HG02870 (cell line): ENCODE data around the gene PLEKHS1.
"Not testable (repeated sequence)": the region's sequence is repeated elsewhere in the genome, so short reads cannot be mapped to it uniquely, and the experiment has no call there.

Source experiments
- ATAC-seq: cut with Tn5 transposase; IDR thresholded peaks from one replicate; pipeline ENCODE4 v1.9.1; 2021; ENCODE audit warnings: mild to moderate bottlenecking, moderate library complexity; ENCODE audit not compliant: unreplicated experiment

The PLEKHS1 gene

DNA sequence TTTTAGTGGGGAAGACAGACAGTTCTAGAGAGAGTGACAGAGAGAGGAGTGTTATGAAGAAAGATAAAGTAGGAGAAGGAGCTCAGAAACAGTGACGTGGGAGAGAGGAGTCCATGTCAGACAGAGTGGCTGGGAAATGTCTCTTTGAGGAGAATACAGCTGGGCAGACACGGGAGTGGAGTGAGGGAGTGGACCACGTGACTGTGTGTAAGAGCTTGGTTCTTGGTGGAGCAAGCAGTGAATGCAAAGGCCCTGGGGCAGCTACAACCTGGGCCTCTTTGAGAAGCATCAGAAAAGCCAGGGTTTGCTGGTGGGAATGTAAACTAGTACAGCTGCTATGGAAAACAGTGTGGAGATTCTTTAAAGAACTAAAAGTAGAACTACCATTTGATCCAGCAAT is 11.9 kb upstream of the PLEKHS1 start:
- no peak for ATAC-seq

DNA sequence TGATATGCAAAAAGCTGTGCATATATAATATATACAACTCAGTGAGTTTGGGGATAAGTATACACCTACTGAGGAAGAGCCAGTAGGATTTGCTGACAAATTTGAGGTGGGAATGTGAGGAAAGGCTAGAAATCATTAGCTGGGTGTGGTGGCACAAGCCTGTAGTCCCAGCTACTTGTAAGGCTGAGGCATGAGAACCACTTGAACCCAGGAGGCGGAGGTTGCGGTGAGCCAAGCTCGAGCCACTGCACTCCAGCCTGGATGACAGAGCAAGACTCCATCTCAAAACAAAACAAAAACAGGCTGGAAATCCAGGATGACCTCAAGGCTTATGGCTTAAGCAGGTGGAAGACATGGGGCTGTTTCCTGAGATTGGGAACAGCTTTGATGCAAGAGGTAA is 10.6 kb upstream of the PLEKHS1 start:
- ATAC-seq: no peak

DNA sequence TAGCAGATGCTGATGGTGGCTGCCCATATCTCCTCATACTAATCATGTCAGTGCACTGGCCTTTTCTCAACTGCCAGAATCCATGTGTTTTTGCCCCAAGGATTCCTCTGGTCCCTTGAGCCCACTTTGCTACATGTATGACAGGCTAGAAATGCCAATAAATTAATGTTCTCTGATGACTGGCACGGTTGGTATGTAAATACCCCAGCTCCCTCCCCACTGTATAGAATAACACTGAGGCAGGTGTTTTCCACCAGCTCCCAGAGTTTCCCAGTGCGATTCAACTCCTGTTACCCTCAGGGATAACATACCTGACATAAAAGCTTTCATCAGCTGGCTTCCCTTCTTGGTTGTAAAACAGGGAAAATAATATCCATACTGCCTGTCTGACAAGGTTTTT is 9.0 kb upstream of the PLEKHS1 start:
- no peak for ATAC-seq

DNA sequence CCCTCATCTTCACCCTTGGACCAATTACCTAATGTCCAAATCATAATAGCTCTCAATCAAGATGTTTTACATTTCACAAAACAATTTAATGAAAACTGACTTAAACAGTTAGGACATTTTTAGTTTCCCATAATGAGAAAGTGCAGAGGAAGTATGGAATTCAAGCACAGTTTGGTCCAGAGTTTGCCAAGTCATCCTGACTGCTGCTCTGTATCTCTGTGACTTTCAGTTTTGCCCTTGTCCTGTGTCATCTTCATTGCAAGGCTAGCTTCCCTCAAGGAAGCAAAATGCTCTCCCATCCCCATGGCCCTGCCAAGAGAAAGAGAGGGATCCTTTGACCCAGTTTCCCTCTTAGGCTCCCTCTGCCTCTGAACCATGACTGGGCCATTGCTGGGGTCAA is 7.9 kb upstream of the PLEKHS1 start:
- ATAC-seq: no peak

DNA sequence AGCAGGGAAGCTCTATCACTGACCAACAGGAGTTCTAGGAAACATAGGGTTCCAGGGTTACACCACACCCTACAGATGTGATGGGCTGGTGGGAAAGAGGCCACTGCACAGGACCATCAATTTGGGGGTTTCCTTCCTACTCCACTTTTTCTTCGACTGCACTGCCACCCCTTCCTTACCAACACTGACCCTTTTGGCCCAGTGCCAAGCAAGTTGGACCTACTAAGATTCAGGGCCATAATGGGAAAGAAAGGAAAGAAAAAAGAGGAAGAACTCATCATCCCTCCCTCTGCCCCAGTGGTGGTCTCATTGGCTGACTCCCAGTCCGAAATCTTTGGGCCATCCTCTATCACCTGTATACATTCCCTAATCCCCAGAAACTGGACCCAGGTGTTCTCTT is 6.1 kb upstream of the PLEKHS1 start:
- no peak for ATAC-seq

DNA sequence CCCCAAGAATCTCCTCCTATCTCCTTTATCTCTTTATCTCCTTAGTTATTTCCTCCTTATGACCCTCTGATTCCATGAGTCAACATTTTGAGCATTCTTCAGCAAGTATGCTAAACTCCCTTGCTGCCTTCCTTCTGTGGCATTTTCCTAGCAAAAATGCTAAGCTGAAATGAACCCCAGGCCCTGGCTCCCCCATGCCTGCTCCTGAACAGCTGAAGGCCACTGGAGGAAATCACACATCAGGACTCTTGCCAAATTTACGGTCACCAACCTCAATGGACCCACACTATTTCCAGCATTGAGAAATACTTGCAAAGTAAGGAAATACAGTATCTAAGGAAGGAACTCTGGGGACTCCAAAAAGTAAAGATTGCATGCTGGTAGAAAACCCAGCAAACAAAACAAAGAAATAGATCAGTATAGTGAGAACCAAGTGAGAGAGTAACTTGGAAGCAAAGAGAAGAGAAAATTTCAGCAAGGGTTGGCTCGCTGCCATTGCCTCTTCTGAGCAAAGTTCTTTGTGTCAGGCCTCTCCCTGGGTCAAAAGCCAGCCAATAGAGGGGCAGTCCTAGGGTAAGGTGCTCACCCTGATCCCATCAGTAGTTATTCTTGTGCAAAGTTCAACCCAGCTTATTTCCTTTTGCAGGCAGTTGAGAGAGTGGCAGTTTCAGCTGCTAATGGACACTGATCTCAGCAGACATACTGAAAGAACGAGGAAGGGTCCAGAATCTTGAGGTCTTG is 5.1 kb upstream of the PLEKHS1 start:
- ATAC-seq: no peak

DNA sequence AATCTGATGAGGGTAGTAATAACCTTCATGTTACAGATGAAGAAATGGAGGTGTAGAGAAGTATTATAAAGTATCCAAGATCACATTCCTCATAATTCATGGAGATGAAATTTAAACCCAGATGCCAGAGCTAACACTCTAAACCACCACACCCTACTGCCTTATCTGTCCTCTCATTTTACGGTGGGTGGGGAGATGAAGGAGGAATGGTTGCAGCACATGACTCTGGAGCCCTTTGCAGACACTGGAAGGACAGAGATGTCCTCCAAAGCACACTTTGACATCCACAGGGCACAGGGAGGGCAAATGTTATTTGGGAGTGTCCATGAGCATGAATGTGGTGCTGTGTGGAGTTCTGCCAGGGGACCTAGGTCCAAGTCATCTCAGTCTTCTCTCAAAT is 1.1 kb downstream of the PLEKHS1 start:
- no peak for ATAC-seq

DNA sequence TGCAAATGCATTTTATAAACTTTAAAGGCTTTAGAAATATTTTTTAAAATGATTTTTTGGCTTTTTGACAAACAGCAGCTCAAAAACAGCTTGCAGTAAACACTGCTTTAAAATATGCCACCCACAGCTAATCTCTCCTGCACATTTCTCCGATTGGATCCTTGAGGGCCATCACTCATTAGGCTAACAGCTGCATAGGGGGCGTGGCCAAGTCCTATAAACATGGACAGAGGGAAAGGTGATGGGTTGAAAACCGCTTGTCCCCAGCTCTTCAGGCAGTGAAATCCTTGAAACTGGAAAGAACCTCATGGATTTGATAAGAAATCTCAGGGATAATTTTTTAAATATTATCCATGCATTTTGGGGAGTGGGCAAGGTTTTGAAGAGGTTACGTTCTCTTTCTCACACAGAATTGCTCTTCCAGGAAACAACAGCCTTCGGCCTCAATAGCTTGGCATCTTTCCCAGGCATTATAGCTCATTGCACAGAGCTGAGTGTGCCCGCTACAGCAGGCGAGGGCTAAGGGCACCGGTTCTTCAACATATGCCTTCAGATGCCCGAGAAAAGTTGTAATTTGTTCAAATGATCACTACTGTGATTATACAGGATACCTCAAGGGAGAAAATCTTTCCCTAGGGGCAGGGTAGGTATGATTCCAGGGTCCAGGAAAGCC is 1.7 kb downstream of the PLEKHS1 start:
- no peak for ATAC-seq

DNA sequence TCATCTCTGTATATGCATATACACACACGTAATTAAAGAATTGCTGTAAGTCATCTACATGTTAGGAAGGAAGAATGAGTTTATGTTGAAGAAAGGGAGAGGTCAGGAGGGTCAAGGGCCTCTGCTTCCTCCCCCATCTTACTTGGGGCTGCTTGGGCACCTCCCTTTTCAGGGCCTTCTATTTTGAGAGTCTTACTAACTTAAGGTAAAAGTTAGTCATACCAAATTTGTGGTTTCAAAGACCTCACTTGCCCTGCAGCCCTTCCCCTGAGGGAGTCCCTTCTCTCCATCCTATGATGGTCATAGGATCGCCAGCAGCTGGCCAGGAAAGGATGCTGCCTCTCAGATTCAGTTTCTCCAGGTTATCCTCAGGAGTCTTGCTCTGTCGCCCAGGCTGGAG is 2.6 kb downstream of the PLEKHS1 start:
- ATAC-seq: no peak

DNA sequence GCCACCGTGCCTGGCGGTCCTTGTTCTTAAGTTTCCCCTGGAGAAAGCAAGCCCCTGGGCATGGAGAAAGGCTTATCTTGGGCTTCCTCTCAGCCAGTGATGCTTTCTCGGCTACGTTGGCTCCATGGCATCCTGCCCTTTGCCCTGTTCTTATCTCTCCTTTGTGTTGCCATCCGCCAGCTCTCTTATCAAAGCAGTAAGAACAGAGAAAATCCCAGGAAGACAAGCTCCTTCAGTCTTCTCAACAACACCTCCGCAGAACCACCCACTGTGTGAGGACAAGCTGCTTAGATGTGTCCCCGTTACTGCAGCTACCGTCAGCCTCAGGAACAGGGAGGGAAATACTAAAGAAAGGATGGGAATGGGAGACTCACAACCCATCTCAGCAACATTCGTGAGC is 3.3 kb downstream of the PLEKHS1 start:
- no peak for ATAC-seq

DNA sequence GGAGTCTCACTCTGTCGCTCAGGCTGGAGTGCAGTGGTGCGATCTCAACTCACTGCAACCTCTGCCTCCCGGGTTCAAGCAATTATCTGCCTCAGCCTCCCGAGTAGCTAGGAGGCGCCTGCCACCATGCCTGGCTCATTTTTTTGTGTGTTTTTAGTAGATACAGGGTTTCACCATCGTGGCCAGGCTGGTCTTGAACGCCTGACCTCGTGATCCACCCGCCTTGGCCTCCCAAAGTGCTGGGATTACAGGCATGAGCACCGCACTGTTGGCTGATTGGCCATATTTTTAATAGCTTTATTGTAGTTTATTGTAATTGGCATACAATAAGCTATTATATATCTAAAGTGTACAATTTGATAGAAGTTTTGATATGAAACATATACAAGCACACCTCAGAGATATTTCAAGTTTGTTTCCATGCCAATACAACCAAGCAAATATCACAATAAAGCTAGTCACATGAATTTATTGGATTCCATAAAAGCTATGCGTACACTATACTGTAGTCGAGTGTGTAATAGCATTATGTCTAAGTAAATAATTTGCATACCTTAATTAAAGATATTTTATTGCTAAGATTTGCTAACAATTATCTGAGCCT is 5.6 kb downstream of the PLEKHS1 start:
- ATAC-seq: no peak

DNA sequence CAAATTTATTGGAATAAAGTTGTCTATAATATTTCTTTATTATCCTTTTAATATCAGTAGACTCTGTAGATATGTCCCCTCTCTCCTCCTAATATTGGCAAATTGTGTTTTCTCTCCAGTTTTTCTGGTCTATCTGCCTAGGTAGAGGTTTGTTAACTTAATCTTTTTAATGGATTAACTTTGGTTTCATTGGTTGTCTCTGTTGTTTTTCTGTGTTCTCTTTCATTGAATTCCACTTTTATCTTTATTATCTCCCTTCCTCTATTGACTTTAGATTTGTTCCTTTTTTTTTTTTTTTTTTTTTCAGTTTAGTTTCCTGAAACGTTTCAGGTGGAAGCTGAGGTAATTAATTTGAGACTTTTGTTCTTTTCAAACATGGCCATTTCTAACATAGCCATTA is 10.6 kb downstream of the PLEKHS1 start:
- ATAC-seq: no peak

DNA sequence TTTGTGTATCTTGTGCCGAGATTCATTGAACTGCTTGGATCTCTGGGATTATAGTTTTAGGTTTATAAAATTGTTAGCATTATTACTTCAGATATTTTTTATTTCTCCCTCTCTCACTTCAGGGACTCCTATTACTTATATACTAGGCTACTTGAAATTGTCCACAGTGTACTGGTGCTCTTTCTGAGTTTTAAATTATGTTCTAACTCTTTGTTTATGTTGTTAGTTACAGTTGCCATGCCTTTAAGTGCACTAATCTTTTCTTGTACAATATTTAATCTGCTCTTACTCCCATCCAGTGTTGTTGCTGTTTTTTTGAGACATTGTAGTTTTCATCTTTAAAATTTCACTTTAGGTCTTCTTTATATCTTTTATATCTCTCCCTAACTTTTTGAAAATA is 13.1 kb downstream of the PLEKHS1 start:
- ATAC-seq: no peak

DNA sequence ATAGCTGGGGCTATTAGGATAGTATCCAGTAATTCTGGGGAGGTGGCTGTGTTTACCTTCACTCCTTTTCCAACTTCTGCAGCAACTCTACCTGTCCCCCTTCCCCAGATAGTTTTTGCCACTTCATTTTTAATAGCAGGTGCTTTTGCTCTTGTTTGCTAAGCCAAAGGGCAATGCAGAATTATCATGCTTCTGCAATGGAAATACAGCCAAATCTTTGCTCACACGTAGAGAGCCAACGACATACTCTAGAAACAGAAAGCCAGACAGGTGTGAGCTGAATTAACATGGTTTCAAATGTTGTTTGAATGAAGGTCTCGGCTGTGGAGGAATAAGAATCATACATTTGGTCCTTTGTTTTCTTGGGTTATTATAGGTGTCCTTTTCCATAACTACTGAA is 14.4 kb downstream of the PLEKHS1 start:
- no peak for ATAC-seq

DNA sequence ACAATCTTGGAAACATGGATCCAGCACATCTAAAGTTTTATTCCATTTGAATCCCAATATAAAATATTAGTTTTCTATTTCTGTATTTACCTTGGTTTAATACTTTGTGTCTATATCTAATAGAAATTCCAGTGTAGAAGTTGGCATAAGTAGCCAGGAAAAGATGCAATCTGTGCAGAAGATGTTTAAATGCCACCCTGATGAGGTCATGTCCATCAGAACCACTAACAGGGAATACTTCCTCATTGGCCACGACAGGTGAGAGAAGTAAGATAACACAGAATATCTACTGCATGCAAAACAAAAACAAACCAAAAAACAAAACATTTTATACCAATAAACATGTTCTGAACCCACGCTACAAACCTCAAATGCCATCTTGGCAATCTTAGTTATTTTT is 15.7 kb downstream of the PLEKHS1 start:
- ATAC-seq: no peak

DNA sequence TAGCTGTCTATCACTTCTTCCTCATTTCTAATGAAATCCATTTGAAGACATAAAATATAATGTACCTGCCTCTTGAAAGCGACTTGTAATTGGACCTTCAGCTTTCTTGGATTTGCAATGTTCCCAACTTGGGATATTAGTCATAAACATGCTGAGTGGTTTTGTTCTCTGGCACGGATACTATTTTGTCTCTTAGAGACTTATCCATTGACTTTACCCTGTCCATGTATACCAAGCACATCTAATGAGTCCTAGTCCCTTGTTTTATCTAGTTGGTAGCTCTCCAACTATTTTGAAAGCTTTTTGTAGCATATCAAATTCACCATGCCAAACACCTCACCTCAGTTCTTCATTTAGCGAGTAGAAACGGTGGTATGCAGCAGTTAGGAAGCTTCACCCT is 18.9 kb downstream of the PLEKHS1 start:
- no peak for ATAC-seq

DNA sequence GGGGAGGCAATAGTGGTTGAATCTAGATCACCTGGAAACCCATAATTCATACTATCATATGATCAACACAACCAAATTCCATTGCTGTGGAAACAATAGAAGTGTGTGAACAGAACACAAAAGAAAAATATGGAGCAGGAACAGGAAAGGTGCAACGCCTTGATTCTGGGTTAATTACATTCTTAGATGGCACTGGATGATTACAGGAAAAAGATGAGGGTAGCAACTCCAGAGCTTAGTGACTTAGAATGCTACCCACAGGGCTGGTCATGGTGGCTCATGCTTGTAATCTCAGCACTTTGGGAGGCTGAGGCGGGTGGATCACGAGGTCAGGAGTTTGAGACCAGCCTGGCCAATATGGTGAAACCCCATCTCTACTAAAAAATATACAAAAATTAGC is 19.6 kb downstream of the PLEKHS1 start:
- not testable (repeated sequence) for ATAC-seq

DNA sequence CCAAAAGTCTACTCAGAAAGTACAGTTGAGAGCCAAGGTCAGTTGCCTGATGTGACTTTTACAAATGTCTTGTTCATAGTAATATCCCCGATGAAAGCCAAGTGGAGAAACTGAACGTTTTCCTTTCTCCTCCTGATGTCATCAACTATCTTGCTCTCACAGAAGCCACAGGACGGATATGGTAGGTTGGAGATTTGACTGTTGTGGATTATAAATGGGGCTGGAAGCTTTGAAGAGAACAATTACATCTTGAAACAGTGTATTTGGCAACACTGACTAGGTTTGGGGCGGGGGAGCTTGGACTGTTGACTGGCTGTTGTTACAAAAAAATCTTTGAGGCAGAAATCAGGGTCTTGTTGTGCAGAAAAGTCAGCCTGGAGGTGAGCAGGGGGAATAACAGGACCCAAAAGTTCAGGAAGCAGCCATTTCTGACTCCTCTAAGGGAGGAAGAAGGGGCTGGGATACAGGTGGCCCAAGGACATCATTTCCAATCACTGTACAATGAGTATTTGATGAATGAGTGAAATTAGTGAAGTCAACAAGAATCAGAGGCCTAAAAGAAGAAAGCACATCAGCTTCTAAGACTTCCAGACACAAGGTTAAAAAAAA is 24.3 kb downstream of the PLEKHS1 start:
- no peak for ATAC-seq

DNA sequence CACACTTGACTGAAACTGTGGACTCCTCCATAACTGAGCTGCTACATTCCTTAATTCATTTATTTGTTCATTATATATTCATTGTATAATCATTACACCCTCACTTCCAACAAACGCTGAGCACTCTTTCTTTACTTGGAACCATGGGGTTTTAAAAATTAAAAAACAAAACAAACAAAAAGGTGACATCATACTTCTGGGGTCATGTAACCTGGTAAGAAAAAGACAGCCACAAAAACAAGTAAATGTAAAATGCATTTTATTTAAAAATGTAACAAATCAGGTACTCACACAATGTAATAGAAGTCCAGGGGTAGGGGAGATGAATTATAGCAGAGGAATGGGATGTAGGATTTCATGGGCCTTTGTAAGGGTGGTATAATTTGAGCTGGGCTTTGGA is 25.1 kb downstream of the PLEKHS1 start:
- ATAC-seq: no peak

DNA sequence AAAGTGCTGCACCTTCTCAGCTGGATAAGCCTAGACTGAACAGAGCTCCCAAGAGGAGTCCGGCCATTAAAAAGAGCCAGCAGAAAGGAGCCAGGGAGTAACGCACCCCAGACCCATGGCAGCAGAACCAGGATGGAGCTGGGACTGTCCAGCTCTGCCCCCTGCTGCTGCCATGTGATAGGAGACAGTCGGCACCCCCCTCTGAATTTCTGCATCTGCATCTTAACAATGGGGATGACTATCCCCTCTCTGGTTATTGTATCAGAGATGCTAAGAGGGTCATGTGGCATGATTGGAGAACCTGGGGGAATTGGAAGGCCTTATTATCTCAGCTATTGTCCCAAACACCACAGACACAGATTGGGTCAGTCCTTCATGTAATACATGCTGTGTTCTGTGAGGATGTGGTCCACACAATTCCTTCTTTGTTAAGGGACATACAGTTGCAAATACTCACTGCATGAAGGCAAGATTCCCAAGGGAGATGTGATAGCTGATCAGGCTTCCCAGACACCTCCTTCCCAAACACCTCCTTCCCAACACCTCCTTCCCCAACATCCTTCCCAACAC is 29.3 kb downstream of the PLEKHS1 start:
- ATAC-seq: no peak

DNA sequence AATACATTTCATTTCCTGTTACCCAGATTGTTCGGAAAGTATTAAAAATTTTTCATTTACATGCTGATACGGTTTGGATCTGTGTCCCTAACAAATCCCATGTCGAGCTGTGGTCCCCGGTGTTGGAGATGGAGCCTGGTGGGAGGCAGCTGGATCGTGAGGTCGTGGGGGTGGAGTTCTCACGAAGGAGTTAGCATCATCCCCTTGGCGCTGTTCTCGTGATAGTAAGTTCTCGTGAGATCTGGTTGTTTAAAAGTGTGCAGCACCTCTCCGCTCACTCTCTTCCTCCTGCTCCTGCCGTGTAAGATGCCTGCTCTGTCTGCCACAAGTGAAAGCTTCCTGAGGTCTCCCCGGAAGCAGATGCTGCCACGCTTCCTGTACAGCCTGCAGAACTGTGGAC is 30.9 kb downstream of the PLEKHS1 start:
- no peak for ATAC-seq
